ENCODE measurements around the gene CCDC27. TPM values are rescaled to one million over a fixed set of nuclear protein-coding genes. Genes with fewer than 3 reads are reported as not detected.

The CCDC27 gene
- total RNA-seq, 1 donor from 2014 or later: not detected

DNA sequence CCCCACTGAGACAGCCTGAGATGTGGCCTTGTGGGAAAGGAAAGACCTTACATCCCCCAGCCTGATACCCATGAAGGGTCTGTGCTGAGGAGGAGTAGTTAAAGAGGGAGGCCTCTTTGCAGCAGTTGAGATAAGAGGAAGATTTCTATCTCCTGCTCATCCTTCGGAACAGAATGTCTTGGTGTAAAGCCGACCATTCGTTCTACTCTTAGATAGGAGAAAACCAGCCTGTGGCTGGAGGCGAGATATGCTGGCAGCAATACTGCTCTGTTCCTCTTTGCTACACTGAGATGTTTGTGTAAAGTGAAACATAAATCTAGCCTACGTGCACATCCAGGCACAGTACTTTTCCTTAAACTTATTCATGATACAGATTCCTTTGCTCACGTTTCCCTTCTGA, 1.5 kb upstream of the CCDC27 start:
- no peak for DNase-seq (ENCODE audit: low read depth)

DNA sequence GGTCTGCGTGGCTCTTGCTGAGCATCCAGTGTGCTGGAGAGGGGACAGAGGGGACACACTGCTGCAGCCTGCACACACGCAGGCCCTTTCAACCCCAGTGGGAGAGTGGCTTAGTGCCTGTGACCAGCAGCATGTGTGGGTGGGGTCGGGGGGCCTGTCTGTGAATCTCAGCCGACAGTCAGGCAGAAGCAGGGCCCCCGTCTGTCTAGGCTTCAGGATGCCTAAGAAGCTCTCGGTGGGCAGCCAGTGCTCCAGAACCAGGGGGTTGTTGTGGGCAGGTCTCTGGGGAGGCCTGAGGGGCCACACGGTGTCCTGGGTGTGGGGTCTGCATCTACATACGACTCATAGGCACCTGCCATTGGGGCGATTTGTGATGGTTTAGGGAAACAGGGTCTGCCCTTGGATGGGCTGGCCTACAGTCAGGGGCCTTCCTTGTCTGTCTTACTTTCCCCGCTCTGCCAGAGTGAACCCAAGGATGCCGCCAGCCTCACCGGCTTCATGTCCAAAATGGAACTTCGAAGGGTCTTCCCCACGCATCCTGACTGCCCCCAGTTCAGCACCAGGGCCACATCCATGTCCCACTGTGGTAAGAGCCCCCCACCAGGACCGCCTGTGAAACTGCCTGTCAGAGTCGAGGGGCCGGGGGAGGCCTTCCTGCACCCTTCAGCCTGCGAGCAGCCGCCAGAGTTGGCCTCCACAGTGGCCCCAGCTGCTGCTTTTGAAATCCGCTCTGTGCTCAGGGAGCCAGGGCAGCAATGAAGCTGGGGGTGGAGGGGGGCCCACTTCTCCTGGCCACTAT, 1.6 kb downstream of the CCDC27 start:
- DNase-seq (ENCODE audit: low read depth): no peak

DNA sequence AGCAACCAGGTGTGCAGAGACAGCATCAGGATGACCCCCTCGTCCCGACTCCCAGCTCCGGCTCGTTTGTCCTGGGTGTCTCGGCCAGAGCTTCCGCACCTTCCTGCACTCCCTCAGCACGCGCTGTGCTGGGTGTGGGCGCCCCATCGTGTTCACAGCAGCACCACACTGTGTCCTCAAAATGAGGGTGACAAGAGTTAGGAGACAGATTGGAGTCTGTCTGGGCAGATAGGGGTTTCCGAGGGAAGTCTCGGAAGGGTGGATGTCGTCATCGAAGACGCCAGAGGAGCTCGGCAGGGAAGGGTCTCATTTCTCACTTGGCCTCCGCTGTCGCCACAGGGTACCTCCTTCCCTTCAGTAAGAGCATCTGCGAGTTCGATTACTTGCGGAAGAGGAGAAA, 4.1 kb downstream of the CCDC27 start:
- no peak for DNase-seq (ENCODE audit: low read depth)

DNA sequence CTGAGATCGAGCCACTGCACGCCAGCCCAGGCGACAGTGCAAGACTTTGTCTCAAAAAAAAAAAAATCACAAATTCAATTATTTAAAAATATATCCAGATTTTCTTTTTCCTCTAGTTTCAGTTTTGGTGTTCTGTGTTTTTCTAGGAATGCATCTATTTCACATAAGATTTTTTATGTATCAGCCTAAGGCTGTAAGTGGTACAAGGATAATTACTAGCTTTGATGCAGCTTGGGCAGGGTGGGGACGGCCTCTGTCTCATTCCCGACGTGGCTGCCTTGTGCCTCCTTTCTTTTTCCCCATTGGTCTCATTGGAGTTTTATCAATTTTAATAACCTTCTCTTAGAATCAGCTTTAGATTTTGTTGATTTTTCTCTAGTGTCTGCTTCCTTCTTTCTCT, 6.9 kb downstream of the CCDC27 start:
- DNase-seq (ENCODE audit: low read depth): no peak

DNA sequence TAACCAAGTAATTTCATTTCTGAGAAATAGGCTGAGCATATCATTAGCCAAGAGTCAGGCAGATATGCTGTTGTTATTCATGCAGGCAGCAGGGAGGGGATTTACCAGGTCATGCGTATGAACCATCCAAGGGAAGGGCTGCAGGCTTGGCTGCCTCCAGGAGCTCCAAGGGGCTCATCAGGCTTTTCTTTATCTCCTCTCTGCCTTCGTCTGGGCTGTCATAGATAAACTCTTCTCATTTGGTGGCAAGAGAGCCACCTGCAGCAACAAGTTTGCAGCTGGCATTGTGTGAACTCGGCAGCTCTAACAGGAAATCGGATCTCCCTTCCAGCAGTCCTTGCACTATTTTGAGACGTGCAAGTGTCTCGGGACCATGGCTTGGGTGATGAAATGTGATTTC, 7.5 kb downstream of the CCDC27 start:
- no peak for DNase-seq (ENCODE audit: low read depth)

DNA sequence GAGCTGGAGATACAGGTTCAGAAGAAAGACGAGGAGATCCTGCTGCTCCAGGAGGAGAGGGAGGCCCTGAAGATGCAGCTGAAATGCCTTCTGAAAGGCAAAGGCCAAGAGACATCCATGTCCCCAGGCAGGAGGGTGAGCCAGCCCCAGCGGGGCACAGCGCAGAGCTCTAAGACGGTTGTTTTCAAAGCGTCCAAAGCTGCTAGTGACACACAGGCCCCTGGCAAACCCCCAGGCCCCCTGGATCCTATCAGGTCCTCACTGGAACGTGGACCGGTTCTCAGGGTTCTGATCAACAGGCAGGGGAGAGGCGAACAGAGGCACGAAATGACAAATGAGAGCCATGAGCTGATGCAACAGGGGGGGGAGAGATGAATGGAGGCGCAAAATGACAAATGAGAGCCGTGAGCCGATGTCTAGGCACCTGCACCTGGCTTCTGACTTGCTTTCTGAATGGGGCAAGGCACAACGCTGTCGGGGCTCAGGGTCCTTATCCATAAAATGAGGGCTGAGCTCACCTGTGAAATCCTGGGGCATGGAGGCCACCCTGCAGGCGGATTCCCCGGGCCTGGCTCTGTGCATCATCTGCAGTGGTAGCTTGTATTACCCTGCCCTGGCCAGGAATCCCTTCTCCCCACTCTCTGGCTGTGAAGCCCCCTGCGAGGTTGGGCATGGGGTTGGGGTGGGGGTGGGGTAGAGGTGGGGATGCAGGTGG, 9.2 kb downstream of the CCDC27 start:
- no peak for DNase-seq (ENCODE audit: low read depth)

DNA sequence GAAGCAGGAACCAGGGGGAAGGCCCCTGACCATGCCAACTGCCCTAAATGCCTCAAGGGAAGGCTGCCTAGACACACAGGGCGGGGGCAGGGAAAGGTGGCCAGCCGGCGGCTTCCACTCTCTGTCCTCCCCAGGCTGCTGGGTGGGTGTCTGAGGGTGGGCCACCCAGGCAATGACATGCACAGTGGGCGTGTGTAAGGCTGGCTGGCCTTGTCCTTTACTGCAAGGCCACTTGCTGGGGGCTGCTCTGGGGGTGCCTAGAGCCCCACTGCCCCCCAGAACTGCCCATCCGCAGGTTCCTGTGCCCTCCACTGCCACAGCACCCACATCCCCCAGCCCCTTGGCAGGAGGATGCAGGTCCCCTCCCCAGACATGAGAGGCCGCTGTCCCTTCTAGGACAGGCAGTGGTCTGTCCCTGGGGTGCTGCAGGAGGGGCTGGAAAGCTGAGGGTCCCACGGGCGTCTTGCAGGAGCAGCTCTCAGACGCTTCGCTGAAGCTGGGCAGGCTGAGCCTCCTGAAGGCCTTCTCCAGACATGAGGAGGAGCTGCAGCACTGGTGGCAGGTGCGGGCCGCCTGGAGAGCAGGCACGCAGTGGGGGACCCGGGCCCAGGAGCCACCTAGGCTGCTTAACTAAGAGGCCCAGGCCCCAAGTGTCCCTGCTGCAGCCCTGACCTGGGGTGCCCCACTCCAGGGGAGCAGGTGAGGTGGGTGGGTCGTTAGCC, 10.1 kb downstream of the CCDC27 start:
- no peak for DNase-seq (ENCODE audit: low read depth)

DNA sequence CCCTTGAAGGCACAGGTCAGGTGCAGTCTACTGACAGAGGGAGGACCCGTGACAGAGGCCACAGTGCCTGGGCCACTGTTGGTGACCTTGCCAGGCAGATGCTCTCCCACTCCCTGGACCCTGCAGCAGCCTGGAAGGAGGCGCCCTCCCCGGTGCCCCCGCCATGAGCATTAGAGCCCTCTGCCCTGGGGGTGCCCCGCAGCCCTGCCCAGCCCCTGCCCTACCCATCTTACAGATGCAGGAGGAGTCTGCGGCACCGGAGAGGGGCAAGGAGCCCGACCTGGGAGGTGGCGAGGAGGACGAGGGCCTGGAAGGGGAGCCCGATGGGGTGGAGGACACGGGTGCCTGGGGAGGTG, 10.6 kb downstream of the CCDC27 start:
- DNase-seq (ENCODE audit: low read depth): no peak

DNA sequence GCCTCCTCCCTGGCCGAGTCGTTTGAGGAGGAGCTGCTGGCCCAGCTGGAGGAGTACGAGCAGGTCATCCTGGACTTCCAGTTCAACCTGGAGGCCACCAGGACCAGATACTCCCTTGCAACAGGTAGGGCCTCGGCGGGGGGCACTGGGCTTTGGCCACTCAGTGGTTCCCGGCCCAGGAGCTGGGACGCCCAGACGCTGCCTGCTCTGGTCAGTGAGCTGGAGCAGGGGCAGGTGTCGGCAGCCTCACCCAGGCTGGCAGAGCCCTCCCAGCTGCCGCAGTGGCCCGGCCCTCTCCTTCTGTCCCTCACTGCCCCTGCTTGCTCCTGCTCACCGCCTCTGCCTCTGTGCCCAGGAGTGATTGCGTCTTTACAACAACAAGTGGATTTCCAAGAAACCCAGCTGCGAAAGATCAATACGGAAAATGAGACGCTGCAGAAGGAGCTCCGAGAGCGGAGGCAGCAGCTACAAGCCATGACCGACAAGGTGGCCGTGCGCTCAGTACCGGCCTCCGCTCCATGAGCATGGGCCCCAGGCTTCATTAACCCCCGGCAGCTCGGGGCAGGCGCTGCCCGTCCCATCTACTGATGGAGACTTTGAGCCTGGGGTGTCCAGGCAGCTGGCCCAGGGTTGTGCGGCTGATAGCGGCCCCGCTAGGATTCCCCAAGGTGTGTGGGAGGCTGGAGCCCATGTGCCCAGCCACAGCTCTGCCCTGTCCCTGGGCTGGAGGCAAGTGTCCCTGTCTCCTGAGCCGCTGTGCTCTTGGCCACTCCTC, 11.3 kb downstream of the CCDC27 start:
- DNase-seq (ENCODE audit: low read depth): no peak

DNA sequence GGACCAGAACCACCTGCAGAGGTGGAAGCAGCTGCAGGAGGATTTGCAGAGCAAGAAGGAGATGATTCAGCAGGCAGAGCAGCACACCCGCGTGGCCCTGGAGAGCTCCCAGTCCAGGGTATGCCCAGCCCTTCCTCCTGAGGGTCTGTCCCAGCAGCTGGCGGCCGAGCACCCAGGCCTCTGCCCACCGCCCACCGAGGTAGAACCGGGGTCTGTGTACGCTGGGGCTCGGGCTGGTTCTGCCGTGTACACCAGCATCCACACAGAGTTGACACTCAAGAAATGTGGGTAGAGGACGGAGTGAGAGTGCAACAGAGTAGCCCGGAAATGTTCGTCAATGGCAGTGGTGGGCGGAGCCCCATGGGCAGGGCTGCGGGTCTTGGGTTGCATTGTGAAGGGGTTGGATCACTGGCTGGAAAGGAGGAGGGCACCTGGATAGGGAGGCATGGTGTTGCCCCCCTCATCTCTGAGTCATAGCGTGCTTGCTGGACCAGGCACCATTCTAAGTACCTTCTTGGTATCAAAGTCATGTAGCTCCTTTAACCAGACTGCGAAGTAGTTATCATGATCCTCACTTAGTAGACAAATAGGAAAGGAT, 15.2 kb downstream of the CCDC27 start:
- DNase-seq (ENCODE audit: low read depth): no peak

DNA sequence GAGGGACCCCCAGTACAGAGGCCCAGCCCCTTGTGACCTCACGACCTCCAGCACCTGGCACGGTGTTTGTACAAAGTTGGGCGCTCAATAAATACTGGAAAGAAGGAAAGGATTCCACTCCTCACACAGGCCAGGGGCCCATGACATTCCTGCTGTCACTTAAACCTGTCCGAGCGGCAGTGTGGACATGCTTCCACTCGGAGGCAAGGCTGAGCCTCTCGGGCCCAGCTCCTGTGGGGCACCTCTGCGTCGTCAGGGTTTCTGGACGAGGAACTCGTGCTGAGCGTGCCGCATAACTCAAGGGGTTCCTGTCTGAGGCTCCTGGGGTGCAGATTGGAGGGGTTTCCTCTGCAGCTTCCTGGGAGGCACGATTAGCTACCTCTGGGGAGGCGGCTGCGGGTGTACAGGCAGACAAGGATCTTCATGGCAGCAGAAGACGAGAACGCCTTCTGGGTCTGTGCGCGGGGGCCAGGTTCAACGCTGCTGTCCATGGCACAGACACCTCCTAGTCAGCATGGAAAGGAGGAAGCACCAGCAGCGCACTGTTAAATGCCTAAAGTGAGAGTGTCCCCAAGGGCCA, 16.7 kb downstream of the CCDC27 start:
- DNase-seq (ENCODE audit: low read depth): no peak

DNA sequence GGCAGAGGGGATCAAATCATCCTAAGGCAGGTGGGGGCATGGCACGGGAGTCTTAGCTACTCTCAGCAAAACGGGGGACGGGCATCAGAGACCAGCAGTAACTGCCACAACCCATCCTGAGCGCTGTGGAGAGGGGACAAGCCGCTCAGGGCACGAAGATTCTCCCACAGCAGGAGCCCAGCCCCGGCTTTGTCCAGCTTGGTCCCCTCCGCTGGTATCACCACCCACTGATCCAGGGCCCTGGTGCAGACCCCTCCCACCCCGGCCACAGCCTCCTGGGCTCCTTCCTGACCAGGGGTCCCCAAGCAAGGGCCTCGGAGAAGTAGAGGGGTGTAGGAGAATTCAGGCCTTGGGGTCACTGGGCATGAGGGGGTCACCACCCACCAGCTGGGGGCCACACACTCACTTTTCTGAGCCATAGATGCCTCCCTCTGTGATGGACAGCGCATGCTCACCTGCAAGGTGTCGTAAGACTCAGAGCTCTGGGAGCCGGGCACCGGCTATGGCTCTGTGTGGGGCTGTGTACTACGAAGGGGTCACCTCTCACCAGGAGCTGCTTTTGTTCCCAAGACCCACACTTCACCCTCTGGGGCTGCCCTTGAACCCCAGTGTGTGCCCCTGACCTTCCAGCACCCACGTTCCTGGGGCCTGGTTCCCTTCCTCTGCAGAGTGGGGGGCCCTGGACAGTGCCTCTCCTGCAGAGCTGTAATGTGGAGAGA, 18.0 kb downstream of the CCDC27 start:
- no peak for DNase-seq (ENCODE audit: low read depth)

DNA sequence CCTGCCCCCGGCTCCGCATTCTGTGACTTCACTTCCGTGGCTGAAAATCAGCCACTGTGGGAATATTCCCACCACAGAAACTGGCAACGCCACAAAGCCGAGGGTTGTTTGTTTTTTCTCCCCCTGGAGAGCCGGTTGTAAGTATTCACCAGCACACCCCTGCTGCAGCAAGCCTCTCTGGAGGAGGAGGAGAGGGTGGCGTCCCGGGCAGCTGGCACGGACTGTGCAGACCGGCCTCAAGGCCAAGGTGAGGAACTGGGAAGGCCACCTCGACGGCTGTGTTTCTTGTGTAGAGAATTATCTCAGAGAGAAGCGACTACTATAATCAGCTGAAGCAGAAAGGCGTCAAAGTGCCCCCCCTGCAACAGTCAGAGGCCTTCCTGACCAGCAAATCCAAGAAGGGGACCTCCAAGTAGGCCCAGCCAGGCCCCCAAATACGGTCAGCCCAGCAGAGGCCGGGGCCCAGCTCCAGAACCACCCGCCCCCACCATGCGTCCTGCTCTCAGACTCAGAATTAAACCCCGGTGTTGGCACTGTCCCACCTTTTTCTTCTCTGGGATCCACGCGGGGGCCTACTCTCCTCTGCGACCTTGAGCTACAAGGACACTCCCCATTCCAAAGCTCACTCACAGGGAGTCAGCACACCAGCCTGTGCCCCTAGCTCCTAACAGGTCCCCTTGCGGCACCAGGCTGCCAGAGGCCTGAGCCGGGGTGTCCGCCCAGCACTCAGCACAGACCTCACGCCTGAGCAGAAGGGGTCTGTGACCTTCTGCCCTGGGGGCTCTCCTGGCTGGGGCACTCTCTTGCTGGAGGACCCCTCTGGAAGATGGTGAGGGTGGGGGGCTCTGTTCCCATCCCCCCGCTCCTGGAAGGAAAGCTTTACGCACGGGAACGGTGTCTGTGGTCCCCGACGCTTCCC, 19.1 kb downstream of the CCDC27 start:
- DNase-seq (ENCODE audit: low read depth): no peak

DNA sequence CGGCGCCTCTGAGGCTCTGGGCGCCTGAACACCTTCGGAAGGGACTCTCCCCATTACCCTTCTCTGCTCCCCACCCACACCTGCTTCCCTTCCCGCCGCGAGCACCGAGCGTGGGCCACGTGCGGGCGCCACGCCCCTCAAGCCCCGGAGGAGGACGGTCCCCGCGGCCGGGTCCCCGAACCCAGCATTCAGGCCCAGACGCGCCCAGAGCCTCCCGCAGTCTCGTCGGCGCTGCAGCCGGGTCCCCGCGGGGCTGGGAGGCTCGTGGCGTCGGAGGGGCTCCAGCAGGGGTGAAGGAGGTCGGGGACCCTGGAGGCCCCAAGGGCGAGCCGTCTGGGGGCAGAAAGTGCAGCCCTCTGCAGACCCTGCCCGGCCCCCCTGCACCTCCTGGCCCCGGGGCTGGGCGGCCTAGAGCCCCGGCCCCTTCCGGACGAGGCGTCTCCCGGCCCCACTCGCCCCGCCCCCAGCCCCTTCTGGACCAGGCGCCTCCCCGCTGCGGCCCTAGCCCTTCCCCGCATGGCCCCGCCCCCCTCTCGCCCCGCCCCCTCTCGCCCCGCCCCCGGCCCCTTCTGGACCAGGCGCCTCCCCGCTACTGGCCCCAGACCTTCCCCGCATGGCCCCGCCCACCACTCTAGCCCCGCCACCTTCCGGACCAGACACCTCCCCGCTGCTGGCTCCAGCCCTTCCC, 19.9 kb downstream of the CCDC27 start:
- no peak for DNase-seq (ENCODE audit: low read depth)

DNA sequence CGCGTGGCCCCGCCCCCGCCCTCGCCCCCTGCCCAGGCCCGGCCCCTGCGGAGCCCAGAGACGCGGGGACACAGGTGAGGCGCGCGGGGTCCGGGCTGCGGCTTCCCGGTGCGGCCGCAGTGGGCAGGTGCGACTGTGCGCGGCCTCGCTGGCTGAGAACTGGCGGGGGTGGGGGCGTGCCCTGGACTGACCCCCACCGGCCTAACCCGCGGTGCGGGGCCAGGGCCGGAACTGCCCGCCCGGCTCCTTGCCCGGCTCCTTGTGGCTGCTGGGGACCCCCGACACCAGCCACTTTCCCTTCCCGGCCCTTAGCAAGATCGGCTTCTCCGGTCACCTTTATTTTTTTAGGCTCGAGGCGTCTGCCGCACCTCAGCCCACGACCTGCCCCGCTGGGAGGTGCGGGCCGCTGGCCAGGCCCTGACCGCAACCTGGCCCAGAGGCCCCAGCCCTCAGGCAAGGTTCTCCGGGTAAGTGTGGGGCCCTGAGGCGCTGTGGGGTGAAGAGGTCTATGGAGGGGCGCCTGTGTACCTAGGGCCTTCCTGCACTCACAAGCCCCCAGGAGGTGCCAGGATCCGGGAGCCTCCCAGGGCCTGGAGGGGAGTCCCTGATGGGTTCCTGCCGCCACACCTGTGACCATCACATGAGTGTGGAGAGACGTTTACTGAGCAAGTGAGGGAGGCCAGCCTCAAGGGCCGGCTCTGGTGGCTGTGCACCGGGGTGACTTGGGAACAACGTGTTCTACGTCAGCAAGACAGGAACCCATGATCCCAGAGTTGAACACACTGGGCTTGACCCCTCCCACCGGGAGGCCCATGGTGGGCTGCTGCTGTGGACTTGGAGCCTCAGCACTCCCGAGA, 20.7 kb downstream of the CCDC27 start, which contains the start of gene SMIM1:
TSS of gene SMIM1 (plus strand) at position 35 of the 857 bp plus-strand sequence. CDS start 2,625 bp downstream, outside the sequence.
- no peak for DNase-seq (ENCODE audit: low read depth)

DNA sequence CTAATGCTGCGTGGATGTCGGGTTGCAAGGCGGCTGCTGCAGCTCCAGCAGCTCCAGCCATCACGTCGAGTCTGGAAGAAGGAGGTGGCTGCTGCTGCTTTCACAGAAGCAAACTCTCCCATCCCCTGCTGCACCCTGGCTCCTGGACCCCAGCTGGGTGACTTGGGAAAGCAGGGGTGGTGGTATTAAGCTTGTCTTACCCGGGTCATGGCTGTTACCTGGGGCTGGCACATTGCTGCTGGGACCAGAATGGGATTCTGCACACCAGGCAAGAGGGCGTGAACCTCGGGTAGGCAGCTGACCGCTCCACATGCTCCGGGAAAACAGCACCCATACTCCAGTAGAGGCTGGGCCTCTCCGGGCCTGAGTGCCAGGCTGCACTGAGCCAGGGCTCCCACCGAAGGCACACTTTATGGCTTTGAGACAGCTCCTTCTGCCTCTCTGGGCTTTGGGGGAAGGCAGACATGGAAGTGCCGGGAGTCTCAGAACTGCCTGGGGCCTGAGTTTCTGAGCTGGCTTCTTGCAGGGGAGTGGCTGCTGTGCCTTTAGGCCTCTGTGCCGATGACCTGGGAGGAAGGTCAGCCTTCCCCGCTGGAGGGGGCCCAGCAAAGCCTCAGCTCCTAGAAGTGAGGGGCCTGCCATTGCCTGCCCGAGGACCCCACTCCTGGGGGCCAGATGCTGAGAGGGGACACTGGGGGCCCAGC, 21.5 kb downstream of the CCDC27 start:
- no peak for DNase-seq (ENCODE audit: low read depth)
